ENCODE measurements around the gene DLGAP4. TPM values are rescaled to one million over a fixed set of nuclear protein-coding genes. Genes with fewer than 3 reads are reported as not detected.

DLGAP4 gene
- total RNA-seq, 1 experiment from 2014 or later: 40.3 TPM

DNA sequence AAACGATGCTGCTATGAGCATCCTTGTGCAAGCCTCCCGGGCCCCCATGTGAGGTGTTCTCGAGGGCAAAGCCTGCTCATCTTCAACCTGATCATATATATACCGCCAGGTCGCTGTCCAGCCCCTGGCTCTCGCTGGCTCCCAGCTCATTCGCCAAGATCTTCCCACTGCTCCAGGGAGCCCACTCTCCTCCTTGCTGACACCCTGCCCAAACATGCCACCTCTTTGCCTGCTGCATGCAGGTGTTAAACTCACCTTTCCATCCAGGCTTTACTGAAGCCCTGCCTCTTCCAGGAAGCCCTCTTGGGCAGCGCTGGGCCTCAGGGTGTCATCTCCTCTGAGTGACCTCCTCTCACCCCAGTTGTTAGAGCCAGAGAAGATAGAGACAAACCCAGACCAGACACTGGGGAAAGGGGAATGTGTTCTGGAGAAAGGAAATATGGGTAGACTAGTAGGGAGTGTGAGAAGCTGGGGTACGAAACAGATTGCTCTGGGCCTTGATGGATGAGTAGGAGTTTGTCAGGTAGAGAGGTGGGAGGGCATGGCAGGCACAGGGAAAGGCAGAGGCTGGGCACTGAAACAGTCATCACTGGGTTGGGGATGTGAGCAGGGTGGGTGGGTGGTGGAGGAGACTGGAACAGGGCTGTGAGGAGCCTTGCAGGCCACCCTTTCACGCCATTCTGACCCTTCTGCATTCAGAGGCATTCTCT, 1.2 kb upstream of the DLGAP4 start (continued):
- TF ChIP-seq EZH2 (IDR thresholded peaks at IDR 0.05): no peak
- TF ChIP-seq, protein P1, sequence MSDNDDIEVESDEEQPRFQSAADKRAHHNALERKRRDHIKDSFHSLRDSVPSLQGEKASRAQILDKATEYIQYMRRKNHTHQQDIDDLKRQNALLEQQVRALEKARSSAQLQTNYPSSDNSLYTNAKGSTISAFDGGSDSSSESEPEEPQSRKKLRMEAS (IDR thresholded peaks at IDR 0.05): no peak
- TF ChIP-seq, protein P2, sequence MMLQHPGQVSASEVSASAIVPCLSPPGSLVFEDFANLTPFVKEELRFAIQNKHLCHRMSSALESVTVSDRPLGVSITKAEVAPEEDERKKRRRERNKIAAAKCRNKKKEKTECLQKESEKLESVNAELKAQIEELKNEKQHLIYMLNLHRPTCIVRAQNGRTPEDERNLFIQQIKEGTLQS (IDR thresholded peaks at IDR 0.05): no peak
- no peak for TF ChIP-seq SP1 (IDR thresholded peaks at IDR 0.05; ENCODE audit: low read depth)
- TF ChIP-seq, protein P3, sequence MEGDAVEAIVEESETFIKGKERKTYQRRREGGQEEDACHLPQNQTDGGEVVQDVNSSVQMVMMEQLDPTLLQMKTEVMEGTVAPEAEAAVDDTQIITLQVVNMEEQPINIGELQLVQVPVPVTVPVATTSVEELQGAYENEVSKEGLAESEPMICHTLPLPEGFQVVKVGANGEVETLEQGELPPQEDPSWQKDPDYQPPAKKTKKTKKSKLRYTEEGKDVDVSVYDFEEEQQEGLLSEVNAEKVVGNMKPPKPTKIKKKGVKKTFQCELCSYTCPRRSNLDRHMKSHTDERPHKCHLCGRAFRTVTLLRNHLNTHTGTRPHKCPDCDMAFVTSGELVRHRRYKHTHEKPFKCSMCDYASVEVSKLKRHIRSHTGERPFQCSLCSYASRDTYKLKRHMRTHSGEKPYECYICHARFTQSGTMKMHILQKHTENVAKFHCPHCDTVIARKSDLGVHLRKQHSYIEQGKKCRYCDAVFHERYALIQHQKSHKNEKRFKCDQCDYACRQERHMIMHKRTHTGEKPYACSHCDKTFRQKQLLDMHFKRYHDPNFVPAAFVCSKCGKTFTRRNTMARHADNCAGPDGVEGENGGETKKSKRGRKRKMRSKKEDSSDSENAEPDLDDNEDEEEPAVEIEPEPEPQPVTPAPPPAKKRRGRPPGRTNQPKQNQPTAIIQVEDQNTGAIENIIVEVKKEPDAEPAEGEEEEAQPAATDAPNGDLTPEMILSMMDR (IDR thresholded peaks at IDR 0.05 in 2 of 3, conservative IDR thresholded peaks at IDR 0.05 in 1 of 3; ENCODE audit: borderline replicate concordance in 1 of 3, insufficient read depth in 1 of 3, low read depth in 2 of 3, low read length in 2 of 3): no peak
- no peak for TF ChIP-seq ELF1 (IDR thresholded peaks at IDR 0.05; ENCODE audit: borderline replicate concordance, low read depth)

DNA sequence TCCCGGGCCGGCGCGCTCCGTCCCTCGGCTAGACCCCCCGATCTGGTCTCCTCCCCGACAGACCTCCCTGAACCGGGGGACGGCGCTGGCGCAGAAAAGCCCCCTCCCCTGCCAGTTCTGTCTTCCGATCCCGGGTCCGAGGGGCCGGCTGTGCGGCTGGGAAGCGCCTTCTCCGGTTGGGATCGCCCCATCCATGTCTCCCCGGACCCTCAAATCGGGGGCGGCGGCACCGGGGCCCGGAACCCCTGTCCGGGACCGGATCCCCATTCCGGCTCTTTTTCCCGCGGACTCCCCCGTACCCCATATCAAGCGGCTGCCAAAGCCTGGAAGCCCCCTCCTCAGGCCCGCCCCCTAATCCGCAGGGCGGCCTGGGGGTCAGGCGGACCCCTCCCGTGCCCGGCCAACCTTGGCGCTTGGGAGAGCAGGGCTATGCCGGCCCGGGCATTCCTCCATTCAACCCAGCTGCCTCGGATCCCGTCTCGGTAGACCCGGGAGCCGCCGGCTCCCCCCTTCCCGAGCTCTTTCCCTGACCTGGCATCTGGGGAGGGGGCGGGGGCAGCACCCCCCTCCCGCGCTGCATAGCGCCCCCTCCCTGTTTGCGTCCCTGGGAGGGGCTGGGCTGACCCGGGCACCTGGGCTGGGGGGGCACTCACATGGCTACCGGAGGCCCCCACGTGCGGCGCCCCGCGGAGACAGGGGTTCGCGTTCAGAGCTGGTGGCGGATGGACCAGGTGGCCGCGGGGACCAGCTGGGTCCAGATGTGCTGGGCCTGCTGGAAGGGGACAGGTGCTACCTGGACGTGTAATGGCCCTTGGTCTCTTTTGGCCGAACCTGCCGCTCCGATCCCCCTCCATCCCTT, 643 bp downstream of the DLGAP4 start:
- DNase-seq (ENCODE audit: low read depth, low spot score) (no peak), ATAC-seq (no peak)
- no peaks in the 10 kb centered on the region for H3K9me2 ChIP-seq (ENCODE audit: insufficient read depth)
- H3K27me3 ChIP-seq (ENCODE audit: insufficient read depth, low read length): peaks cover 32% of the 10 kb centered on the region
- no peak overlapping the region for H3K4me3 ChIP-seq (replicated peaks in 1 of 2; ENCODE audit: low read depth in 1 of 2, low read length in 2 of 2)
- no peaks in the 10 kb centered on the region for H3K4me1 ChIP-seq (ENCODE audit: control insufficient read depth in 1 of 2, insufficient read depth in 2 of 2, low read length in 2 of 2)
- H3K36me3 ChIP-seq (ENCODE audit: control insufficient read depth in 1 of 2, insufficient read depth in 2 of 2, low read length in 2 of 2): no peaks in the 10 kb centered on the region
- no TSS peak for BruUV-seq (replicated peaks)
- CTCF ChIA-PET: no interaction called here
- no peak overlapping the region for H3K4me2 ChIP-seq (ENCODE audit: low read length)
- no peaks in the 10 kb centered on the region for H4K20me1 ChIP-seq (ENCODE audit: insufficient read depth)
- H3K9ac ChIP-seq (ENCODE audit: low read length): no peak overlapping the region
- H2AFZ ChIP-seq (ENCODE audit: low read depth, low read length, poor library complexity, severe bottlenecking): no peak overlapping the region
- H3K79me2 ChIP-seq (ENCODE audit: insufficient read depth, low read length): no peaks in the 10 kb centered on the region
- no peaks in the 10 kb centered on the region for H3K9me3 ChIP-seq (ENCODE audit: control insufficient read depth in 1 of 2, insufficient read depth in 1 of 2, low read depth in 1 of 2, low read length in 2 of 2)
- TF ChIP-seq POLR2AphosphoS5 (IDR thresholded peaks at IDR 0.05; ENCODE audit: low read depth, low read length): no peak
- TF ChIP-seq POLR2A (IDR thresholded peaks at IDR 0.05; ENCODE audit: borderline replicate concordance, extremely low read depth, insufficient read depth, insufficient read length): no peak
- TF ChIP-seq, protein P1 (IDR thresholded peaks at IDR 0.05): no peak
- TF ChIP-seq, protein P4, sequence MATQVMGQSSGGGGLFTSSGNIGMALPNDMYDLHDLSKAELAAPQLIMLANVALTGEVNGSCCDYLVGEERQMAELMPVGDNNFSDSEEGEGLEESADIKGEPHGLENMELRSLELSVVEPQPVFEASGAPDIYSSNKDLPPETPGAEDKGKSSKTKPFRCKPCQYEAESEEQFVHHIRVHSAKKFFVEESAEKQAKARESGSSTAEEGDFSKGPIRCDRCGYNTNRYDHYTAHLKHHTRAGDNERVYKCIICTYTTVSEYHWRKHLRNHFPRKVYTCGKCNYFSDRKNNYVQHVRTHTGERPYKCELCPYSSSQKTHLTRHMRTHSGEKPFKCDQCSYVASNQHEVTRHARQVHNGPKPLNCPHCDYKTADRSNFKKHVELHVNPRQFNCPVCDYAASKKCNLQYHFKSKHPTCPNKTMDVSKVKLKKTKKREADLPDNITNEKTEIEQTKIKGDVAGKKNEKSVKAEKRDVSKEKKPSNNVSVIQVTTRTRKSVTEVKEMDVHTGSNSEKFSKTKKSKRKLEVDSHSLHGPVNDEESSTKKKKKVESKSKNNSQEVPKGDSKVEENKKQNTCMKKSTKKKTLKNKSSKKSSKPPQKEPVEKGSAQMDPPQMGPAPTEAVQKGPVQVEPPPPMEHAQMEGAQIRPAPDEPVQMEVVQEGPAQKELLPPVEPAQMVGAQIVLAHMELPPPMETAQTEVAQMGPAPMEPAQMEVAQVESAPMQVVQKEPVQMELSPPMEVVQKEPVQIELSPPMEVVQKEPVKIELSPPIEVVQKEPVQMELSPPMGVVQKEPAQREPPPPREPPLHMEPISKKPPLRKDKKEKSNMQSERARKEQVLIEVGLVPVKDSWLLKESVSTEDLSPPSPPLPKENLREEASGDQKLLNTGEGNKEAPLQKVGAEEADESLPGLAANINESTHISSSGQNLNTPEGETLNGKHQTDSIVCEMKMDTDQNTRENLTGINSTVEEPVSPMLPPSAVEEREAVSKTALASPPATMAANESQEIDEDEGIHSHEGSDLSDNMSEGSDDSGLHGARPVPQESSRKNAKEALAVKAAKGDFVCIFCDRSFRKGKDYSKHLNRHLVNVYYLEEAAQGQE (IDR thresholded peaks at IDR 0.05; ENCODE audit: low read depth): no peak
- TF ChIP-seq ZNF274 (IDR thresholded peaks at IDR 0.05; ENCODE audit: low read depth, low read length): no peak
- intact Hi-C loops (cut with micrococcal nuclease): no loop called here
- RAD21 ChIA-PET (ENCODE audit: low non-redundant PET in 1 of 2, low total read pairs in 2 of 2, uncharacterized antibody in 2 of 2, unreplicated experiment in 2 of 2): no interaction called here
- POLR2A ChIA-PET: no interaction called here
- no peak overlapping the region for H3K27ac ChIP-seq (ENCODE audit: low read depth, low read length)
